HUES64 (cell line): ENCODE data around the gene INPP4B.

Source experiments
- H3K27ac ChIP-seq: 2 replicates; pipeline ENCODE4 v1.7.0; 2013; ENCODE audit warnings: low read depth, low read length, inconsistent platforms
- H3K27me3 ChIP-seq: 2 replicates; pipeline ENCODE4 v1.6.1; 2013; ENCODE audit warnings: mild to moderate bottlenecking, low read length; ENCODE audit not compliant: insufficient read depth
- H3K36me3 ChIP-seq: 2 replicates; pipeline ENCODE4 v1.6.1; 2013; ENCODE audit warnings: mild to moderate bottlenecking, low read length; ENCODE audit not compliant: insufficient read depth
- H3K4me1 ChIP-seq: 2 replicates; pipeline ENCODE4 v1.6.1; 2013; ENCODE audit warnings: mild to moderate bottlenecking, low read length, moderate library complexity; ENCODE audit not compliant: insufficient read depth
- H3K4me3 ChIP-seq: 2 replicates; pipeline ENCODE4 v1.5.1; 2013; ENCODE audit warnings: mild to moderate bottlenecking, low read length, moderate library complexity
- H3K9ac ChIP-seq: 2 replicates; pipeline ENCODE4 v1.6.1; 2013; ENCODE audit warnings: mild to moderate bottlenecking, low read depth, low read length
- H3K9me3 ChIP-seq: 2 replicates; pipeline ENCODE4 v1.6.1; 2013; ENCODE audit warnings: low read depth, low read length; ENCODE audit not compliant: insufficient read depth
- WGBS: fragments of 150-250, 120-280 bp; methylation state at CpG from one replicate; pipeline ENCODE4 v1.1.7; 2013; ENCODE audit warnings: missing lambda C conversion rate; 5-methylcytosine and 5-hydroxymethylcytosine counted together

INPP4B gene

DNA sequence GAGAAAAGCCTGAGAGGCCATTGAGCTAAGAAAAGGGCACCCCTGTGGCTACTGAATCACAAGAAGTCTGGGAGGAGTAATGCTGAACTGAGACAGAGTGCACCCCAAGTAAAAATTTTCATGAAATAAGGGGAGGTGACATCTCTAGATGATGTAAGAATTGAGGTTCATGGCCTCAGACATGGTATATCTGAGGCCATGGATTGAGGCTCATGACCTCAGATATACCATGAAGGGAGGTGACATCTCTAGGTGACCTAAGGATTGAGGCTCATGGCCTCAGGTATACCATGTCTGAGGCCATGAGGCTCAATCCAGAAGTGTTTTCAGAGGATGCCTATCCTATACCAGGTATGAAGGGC is 560.9 kb downstream of the INPP4B start:
- H3K27me3 ChIP-seq = no peaks in the 10 kb centered on the region
- H3K27ac ChIP-seq = no peak overlapping the region
- no peak overlapping the region for H3K9ac ChIP-seq
- no peaks in the 10 kb centered on the region for H3K4me1 ChIP-seq
- H3K4me3 ChIP-seq = no peak overlapping the region
- no peaks in the 10 kb centered on the region for H3K36me3 ChIP-seq
- H3K9me3 ChIP-seq = no peaks in the 10 kb centered on the region

DNA sequence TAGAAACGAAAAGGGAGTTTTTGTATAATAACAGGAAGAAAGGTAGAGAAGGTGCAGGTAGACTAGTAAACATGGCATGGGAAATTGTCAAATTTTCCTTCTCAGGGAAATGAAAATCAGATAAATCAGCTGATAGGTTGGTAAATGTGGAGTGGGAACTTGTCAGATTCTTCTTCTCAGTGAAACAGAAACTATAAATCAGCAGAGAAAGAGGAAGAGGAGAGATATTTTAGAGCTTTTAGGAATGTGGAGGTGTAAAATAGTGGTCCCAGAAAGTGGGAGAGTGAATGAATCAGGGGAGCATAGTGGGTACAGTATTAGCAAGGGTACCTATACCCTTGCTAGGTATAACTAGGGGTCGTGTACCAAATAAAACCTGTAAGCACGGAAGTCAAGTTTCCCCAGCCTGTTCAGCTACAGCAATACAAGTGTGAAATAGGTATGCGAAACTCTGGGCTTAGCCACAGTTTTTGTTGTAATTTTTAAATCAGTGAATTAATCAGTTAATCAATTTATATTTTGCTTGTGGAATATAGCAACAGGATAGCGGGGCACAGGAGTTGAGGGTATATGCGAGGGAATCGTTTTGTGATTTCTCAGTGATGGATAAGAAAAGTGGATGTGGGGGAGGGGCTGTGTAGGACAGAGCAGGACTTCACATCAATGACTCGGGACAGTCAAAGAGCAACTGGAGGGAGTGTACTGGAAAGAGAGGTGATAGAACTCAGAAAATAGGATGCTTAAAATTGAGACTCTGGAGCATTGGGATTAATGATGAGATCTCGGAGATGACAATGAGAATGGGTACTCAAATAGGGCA is 561.5 kb downstream of the INPP4B start:
- no peak overlapping the region for H3K9ac ChIP-seq
- H3K27me3 ChIP-seq = no peaks in the 10 kb centered on the region
- H3K27ac ChIP-seq = no peak overlapping the region
- H3K36me3 ChIP-seq = no peaks in the 10 kb centered on the region
- H3K4me1 ChIP-seq = no peaks in the 10 kb centered on the region
- no peaks in the 10 kb centered on the region for H3K9me3 ChIP-seq
- no peak overlapping the region for H3K4me3 ChIP-seq
- 93% methylated on average over 9 of the region's 9 CpGs for WGBS

DNA sequence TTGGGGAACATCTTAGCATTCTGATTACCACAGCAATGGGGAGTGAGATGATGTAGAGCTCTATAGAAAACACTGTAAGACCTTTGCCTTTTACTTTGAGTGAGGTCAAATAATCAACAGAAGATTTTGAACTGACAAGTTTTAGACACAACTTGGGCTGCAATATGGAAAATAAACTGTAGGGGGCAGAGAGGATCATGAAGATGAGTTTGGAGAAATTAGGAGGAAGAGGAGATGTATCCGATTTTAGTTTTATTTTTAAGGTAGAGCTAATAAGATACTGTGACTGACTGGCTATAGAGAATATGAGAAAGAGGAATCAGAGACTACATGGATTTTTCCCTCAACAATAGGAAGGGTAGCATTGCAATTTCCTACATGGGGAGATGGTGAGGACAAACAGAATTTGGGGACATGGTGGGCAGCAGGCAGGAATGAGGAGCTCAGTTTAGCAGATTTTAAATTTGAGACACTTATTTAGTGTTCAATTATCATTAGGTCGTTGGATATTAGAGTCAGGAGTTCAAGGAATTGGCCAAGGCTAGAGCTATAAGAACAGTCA is 563.1 kb downstream of the INPP4B start:
- Histone ChIP-seq H3K9ac (no peak overlapping the region), H3K4me3 (no peak overlapping the region), H3K9me3 (no peaks in the 10 kb centered on the region), H3K36me3 (no peaks in the 10 kb centered on the region), H3K27me3 (no peaks in the 10 kb centered on the region), H3K27ac (no peak overlapping the region), H3K4me1 (no peaks in the 10 kb centered on the region)
- 7% methylated on average over 2 of the region's 2 CpGs for WGBS

DNA sequence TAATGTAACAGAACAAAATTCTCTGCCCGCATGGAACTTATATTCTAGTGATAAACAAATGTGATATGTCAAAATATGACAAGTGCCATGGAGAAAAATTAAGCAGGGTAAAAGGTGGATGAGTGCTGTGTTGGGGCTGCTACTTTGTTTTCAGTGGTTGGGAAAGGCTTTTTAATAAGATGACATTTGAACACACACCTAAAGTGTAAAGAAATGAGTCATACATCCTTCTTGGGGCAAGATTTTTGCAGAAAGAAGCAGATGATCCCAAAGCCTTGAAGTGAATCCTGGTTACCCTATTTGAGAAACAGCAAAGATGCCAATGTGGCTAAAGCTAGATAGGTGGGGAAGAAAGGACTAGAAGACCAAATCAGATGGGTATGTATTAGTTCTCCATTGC is 564.1 kb downstream of the INPP4B start:
- no peak overlapping the region for H3K27ac ChIP-seq

DNA sequence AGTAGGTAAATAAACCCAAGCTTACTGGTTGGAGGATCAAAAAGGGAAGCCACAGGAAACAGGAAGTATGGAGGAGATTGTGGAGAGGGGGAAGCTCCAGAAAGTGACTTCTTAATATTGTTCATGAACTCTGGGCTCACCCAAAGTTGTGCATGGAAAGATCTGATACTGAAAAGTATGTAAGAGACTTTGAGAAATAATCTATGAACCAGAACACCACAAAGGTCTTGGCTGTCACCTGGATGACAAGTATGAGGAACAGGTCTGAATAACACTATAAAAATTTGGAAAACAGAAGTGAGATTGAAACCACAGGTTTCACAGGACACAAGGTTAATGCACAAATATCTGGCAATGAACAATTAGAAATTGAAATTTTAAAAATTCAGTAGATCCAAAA is 567.4 kb downstream of the INPP4B start:
- no peaks in the 10 kb centered on the region for H3K9me3 ChIP-seq
- H3K36me3 ChIP-seq = no peaks in the 10 kb centered on the region
- no peaks in the 10 kb centered on the region for H3K27me3 ChIP-seq
- no peaks in the 10 kb centered on the region for H3K4me1 ChIP-seq
- H3K9ac ChIP-seq = no peak overlapping the region
- H3K4me3 ChIP-seq = no peak overlapping the region
- no peak overlapping the region for H3K27ac ChIP-seq

More for the DNA sequence above, 564.1 kb downstream of the INPP4B start:
- Histone ChIP-seq H3K9ac (no peak overlapping the region), H3K27me3 (no peaks in the 10 kb centered on the region), H3K4me3 (no peak overlapping the region), H3K4me1 (no peaks in the 10 kb centered on the region), H3K36me3 (no peaks in the 10 kb centered on the region), H3K9me3 (no peaks in the 10 kb centered on the region)
- WGBS = 92% methylated on average over 1 of the region's 1 CpG

DNA sequence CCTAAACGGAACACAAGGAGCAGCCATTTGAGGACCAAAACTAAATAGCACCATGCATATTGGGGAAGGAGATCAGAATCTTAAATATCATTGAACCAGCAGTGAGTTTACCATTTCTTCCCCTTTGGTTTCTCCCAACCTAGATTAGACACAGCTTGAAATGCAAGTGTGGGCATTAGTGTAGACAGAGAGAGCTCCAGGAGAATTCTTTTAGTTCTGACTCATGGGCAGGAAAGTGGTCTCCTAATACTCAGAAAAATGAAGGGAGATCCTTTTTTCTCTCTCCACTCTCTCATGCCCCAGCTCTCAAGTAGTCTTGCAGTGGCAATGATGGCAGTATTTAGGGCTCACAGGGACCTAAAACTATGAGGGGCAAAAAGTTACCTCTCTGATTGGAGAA is 567.9 kb downstream of the INPP4B start:
- Histone ChIP-seq H3K9me3 (no peaks in the 10 kb centered on the region), H3K4me3 (no peak overlapping the region), H3K27me3 (no peaks in the 10 kb centered on the region), H3K27ac (no peak overlapping the region), H3K9ac (no peak overlapping the region), H3K4me1 (no peaks in the 10 kb centered on the region), H3K36me3 (no peaks in the 10 kb centered on the region)
- 100% methylated on average over 1 of the region's 1 CpG for WGBS

DNA sequence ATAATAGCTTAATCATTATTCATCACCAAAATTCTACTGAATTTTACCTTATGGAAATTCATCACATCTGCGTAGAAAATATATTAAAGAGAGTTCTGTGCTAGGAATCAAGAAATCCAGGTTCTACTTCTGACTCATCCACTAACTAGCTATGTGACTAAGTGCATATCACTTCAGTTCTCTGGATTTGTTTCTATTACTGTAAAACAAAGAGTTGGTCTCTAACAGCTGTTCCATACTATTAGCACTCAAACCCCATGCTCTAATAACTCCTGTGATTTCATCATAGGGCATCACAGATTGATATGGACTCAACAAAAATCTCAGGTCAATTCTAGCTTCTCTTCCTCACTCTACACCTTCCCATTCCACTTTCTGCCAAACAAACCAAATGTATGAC is 572.0 kb downstream of the INPP4B start:
- Histone ChIP-seq H3K27me3 (no peaks in the 10 kb centered on the region), H3K9me3 (no peaks in the 10 kb centered on the region), H3K27ac (no peak overlapping the region), H3K36me3 (no peaks in the 10 kb centered on the region), H3K4me1 (peaks cover 9% of the 10 kb centered on the region; the same call in 1 of the 2 replicates), H3K4me3 (no peak overlapping the region), H3K9ac (no peak overlapping the region)
- no CpG with 5 or more reads among the region's 1 CpG for WGBS

DNA sequence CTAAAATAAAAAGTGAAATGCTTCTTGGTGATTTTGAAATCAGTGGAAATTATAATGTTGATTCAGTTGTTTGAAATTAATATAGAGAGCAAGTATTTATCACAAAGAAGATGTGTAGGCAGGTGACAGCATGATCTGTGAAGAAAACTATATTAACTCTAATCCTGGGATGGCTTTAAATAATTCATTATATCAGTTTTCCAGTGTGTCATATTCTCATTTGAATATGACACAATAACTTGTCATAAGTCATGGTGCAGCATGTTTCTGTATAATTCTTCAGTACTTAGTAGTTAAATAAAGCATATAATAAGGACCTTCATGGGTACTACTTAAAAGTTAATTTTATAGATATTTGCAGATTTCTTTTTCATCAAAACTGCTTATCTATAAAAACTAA is 573.6 kb downstream of the INPP4B start:
- Histone ChIP-seq H3K4me1 (peaks cover 16% of the 10 kb centered on the region; the same call in 1 of the 2 replicates), H3K36me3 (no peaks in the 10 kb centered on the region), H3K27me3 (no peaks in the 10 kb centered on the region), H3K9ac (no peak overlapping the region), H3K4me3 (no peak overlapping the region), H3K9me3 (no peaks in the 10 kb centered on the region), H3K27ac (no peak overlapping the region)

DNA sequence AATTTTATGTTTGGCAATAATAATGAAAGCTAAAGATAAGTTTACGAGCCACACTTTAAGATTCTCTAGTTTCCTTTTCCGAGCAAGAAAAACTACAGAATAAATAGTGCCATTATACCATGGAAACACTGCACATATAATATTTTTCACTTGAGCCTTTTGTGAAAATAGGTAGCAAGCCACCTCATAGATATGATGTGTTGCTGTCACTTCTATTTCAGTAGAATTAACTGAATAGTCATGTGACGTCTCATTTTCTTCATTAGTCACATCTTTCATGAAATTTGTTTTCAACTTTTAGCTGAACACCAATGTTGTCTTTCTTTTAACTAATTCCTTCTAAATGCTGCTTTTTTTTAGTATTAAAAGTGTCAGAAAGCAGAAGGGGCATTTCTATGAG is 574.3 kb downstream of the INPP4B start:
- Histone ChIP-seq H3K9me3 (no peaks in the 10 kb centered on the region), H3K4me1 (peaks cover 16% of the 10 kb centered on the region; the same call in 1 of the 2 replicates), H3K27me3 (no peaks in the 10 kb centered on the region), H3K9ac (no peak overlapping the region), H3K4me3 (no peak overlapping the region), H3K36me3 (no peaks in the 10 kb centered on the region), H3K27ac (no peak overlapping the region)
- 64% methylated on average over 3 of the region's 3 CpGs for WGBS

DNA sequence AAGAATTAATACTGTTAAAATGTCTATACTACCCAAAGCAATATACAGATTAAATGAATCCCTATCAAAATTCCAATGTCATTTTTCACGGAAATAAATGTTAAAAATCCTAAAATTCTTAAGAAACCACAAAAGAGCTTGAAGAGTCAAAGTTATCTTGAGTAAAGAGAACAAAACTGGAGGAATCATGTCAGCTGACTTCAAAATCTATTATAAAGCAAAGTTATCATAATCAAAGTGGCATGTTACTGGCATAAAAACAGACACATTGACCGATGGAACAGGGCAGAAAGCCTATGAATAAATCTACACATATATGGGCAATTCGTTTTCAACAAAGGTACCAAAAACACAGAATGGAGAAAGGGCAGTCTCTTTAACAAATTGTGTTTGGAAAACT is 579.0 kb downstream of the INPP4B start:
- Histone ChIP-seq H3K27ac (no peak overlapping the region), H3K9me3 (no peaks in the 10 kb centered on the region), H3K4me3 (no peak overlapping the region), H3K4me1 (peaks cover 16% of the 10 kb centered on the region; the same call in 1 of the 2 replicates), H3K27me3 (no peaks in the 10 kb centered on the region), H3K36me3 (no peaks in the 10 kb centered on the region), H3K9ac (no peak overlapping the region)
- 93% methylated on average over 3 of the region's 3 CpGs for WGBS

DNA sequence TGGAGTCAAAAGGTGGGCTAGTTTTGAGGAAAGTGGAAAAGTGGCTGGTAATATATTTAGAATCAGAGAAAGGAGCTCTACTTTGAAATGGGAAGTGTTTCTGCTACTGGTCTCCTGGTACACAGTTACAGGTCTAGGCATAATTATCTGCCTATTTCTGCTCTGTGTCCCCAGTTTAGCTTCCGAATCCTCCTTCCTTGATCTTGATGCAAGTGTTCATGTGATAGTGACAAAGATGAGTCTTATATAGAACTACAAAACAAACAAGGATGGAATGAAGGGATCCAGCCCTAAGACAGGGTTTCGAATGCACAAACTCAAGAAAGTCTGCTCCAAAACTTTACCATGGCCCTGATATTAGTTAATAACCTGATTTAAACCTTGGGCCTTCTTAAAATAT is 580.2 kb downstream of the INPP4B start:
- no peaks in the 10 kb centered on the region for H3K36me3 ChIP-seq
- H3K9ac ChIP-seq = no peak overlapping the region
- 94% methylated on average over 2 of the region's 2 CpGs for WGBS
- peaks cover 16% of the 10 kb centered on the region; the same call in 1 of the 2 replicates for H3K4me1 ChIP-seq
- no peaks in the 10 kb centered on the region for H3K27me3 ChIP-seq
- H3K9me3 ChIP-seq = no peaks in the 10 kb centered on the region
- no peak overlapping the region for H3K27ac ChIP-seq
- H3K4me3 ChIP-seq = no peak overlapping the region
